GM18507 (cell line): Measurements from ENCODE around the gene CISH.

Source experiments
- DNase-seq: peaks from one replicate; pipeline ENCODE4 v3.0.0; 2011; ENCODE audit warnings: low read depth; ENCODE audit not compliant: insufficient read length; ENCODE audit errors: extremely low spot score
- FAIRE-seq: peaks from 2 replicates; lab custom pipeline; 2011; peaks lifted over from hg19 to GRCh38; lab: Jason Lieb, UNC

CISH gene

GRCh38 chr3:50639055-50639494, 27.5 kb upstream of the CISH start:
- FAIRE-seq, result no peak
- no peak for DNase-seq

DNA sequence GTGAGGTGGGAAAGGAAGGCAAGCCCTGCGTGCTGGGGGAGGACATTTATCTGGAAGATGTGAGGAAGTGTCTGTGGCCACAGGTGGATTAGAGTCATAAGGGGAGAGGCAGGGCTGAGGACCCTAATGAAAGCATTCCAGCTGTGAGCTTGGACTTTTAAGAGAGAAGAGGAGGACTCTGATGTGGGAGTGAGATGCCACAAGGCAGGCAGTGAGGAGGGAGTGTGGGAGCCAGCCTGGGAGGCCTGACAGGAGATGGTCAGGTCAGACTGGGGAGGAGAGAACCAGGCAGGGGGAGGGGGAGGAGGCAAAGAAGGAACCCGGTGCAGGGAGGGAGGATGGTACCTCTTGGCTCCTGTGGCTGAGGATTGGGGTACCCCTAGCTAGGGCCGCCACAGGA, 26.4 kb upstream of the CISH start:
- DNase-seq (no peak), FAIRE-seq (no peak)

- DNase-seq, result no peak
These were observed 25.4 kb upstream of the CISH start for GRCh38 chr3:50637011-50637410.

GRCh38 chr3:50635066-50635465, 23.5 kb upstream of the CISH start:
- DNase-seq, result no peak
- no peak for FAIRE-seq

More at GRCh38 chr3:50637011-50637410, 25.4 kb upstream of the CISH start:
- no peak for FAIRE-seq

DNA sequence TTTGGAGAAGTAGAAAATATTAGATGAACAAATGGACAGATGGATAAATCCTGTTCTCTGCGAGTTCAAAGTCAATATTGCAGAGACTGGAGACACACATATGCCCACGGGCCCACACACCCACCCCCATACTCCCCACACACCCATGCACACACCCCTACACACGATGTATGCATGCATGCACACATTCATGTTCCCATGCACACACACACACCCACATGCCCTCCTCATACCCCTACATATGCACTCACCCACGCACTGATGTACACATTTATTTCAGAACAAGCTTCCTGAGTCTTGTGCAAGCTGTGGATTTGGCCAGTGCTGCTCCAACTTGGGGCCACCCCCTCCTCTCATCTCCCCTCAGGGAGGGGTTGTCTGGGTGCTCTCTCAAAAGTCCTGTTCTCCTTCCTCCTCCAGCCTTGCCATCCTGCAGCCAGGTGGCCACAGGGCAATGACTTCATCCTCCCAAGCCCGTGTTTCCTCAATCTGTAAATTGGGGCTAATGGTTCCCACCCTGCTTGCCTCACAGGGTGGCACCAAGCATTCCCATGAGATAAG, 21.7 kb upstream of the CISH start:
- DNase-seq, result no peak
- no peak for FAIRE-seq

GRCh38 chr3:50632450-50632849, 20.9 kb upstream of the CISH start:
- DNase-seq (no peak), FAIRE-seq (no peak)

DNA sequence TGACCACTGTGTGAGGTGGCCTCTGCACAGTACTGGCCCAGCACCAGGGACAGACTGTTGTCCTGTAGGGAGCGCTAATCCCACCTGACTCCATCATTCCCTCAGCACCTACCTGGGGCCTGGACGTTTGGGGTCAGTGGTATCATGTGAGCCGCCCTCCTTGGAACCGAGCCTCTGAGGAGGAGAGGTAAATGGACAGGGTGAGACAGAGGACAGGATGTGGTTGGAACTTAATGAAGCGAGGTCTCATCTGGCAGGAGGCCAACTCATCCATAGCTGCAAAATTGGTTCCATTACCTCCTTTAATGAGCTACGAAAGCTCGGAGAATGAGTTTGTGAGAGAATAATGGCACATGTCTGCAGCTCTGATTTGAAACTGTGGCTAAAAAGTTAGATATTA, 19.3 kb upstream of the CISH start:
- DNase-seq, result no peak
- no peak for FAIRE-seq

GRCh38 chr3:50630394-50630793, 18.8 kb upstream of the CISH start:
- no peak for FAIRE-seq
- no peak for DNase-seq

GRCh38 chr3:50628601-50629000, 17.0 kb upstream of the CISH start:
- DNase-seq, result no peak
- no peak for FAIRE-seq

GRCh38 chr3:50627407-50628051, 16.0 kb upstream of the CISH start:
- FAIRE-seq, result no peak
- no peak for DNase-seq

GRCh38 chr3:50626401-50626800, 14.8 kb upstream of the CISH start:
- DNase-seq (no peak), FAIRE-seq (no peak)

GRCh38 chr3:50625231-50626182, 13.9 kb upstream of the CISH start:
- FAIRE-seq (no peak), DNase-seq (no peak)

DNA sequence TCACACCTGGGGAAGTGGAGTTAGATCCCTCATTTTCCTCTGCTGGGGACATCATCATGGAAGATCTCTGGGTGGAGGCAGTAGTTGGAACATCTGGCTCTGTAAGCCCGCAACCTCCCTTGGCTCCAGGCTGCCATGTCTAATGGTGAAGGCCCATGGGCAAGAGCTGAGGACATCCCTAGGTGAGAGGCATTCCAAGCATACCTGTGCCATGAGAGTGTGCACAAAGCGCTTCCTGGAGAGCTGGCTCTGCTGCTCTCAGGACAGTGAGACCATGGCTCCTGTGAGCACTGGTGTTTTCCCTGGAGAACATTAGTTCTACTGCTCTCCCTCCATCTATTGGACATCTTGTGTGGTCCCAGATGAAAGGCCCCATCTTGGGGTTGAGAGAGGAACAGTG, 13.1 kb upstream of the CISH start:
- FAIRE-seq, result no peak
- DNase-seq, result no peak

DNA sequence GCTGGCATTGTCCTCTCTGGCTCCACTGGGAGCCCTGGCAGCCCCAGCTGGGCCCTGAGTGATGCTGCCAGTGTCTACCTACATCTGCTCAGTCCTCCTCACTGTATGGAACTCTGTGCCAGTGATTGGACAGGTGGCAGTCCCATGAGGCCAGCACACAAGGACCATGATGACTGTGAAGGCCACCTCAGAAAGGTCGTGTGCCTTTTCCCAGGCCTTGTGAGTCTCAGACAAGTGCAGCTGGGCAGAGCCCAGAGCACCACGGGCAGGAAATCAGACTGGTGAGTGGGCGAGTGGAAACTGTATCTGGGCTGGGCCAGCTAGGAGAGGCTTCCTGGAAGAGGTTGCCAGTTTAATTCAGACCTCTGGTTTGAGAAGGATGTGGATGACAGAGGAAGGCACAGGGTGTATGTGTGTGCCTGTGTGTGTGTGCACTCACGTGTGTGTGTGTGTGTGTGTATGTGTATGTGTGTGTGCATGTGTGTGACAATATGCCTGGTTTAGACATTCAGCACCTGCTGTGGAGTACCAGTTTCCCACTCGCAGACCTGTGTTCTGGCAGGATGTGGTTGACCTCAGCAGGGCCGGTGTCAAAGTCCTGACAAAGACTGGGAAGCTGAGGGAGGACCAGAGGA, 12.4 kb upstream of the CISH start:
- FAIRE-seq (peak; percentile 79), DNase-seq (no peak)

- DNase-seq, result no peak
- no peak for FAIRE-seq
These were observed 11.3 kb upstream of the CISH start for GRCh38 chr3:50622881-50623280.

GRCh38 chr3:50620820-50621219, 9.2 kb upstream of the CISH start:
- no peak for FAIRE-seq

GRCh38 chr3:50620420-50620819, 8.8 kb upstream of the CISH start:
- FAIRE-seq, result peak; percentile 54
- no peak for DNase-seq

More at GRCh38 chr3:50620820-50621219, 9.2 kb upstream of the CISH start:
- no peak for DNase-seq

GRCh38 chr3:50617911-50618481, 6.4 kb upstream of the CISH start:
- DNase-seq (no peak), FAIRE-seq (peak; percentile 66)

- DNase-seq, result no peak
- no peak for FAIRE-seq
These were observed 5.7 kb upstream of the CISH start, which contains the start of gene MAPKAPK3 for GRCh38 chr3:50617096-50617791. Gene MAPKAPK3, plus strand, starts transcription at chr3:50617151. Its CDS starts 415 bp downstream, at chr3:50617566.
